SK-N-DZ (cell line): ENCODE measurements around the gene CASK.
"Not testable (repeated sequence)": the region's sequence is repeated elsewhere in the genome, so short reads cannot be mapped to it uniquely, and the experiment has no call there.

Source experiments
- DNase-seq: peaks from one replicate; pipeline ENCODE4 v3.0.0-alpha.2; 2015; ENCODE audit warnings: low spot score

CASK gene

GRCh38 chrX:41693024-41693423 is 230.3 kb downstream of the CASK start:
- DNase-seq, result no peak

- DNase-seq, result no peak
These were observed 231.1 kb downstream of the CASK start for GRCh38 chrX:41692162-41692749.

DNA sequence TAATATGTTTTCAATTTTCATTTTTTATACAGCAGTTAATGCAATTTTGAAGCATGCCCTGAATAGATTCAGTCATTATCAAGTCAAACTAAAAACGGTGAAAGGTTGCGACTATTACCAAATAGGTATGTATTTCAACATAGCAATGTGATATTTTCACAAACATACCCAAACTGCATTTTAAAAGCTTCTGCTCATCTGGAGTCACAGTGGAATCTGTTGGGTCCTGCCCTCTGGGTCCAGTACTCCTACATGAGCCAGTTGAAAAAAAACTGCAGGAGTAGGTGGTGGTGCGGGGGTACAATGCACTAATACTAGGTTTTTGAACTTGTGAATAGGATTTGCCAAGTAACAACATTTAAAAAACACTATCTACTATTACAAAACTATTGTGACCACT is 233.6 kb downstream of the CASK start:
- no peak for DNase-seq

DNA sequence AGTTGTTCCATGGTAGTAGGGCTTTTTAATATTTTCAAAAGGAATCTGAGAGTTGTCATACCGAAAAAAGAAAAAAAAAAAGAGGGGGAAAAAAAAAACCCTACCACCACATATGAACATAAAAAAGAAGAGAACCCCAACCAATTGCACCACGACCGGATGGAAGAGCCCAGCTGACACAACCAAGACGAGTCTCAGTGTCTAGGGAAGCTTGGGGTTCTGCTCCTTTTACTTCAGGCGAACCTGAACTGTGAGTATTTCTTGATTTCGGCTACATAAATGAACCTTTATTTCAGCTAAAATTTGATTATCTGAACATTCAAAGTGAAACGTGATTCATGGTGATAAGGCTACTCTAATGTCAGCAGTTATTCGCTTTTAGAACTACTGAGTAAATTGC is 234.5 kb downstream of the CASK start, which contains the start of gene GPR34:
Gene GPR34 (plus strand): TSS at position 139 of the 400 bp plus-strand sequence. CDS start 6,661 bp downstream, outside the sequence.
- no peak for DNase-seq

DNA sequence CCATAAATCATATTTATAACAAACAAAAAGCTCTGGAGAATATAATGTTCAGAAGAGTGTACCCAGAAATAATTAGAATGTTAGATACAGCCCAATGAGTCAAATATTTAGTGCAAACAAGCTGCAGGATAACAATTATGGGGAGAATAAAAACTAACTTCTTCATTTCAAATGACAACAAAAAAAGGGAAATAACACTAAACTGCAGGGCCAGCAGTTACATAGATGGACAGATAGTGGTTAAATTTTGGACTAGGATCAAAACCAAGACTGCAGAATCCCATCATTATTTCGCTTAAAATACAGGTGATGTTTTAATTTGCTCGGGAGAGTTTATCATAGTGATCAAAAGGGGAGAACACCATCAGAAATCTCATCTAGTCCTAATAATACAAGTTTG is 235.2 kb downstream of the CASK start:
- no peak for DNase-seq

- no peak for DNase-seq
These were observed 236.6 kb downstream of the CASK start for GRCh38 chrX:41686788-41687187.

- no peak for DNase-seq
These were observed 238.4 kb downstream of the CASK start for GRCh38 chrX:41684940-41685339.

DNA sequence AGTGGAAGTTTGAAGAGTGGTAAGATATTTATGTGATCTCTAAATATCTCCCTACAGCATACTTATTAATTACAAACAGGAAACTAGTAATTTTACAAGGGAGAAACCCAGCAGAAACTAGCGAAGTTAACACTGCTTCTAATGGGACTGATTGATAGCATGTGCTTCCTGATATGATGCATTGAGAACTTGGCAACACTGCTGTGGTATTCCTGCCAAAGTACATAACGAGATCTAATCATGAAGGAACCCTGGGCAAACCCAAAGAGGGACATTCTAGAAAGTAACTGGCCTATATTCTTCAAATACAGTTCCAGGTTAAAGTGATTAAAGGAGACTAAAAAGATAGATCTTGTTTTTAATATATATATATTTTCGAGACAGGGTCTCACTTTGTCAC is 239.2 kb downstream of the CASK start:
- DNase-seq, result no peak

- DNase-seq, result no peak
These were observed 245.9 kb downstream of the CASK start for GRCh38 chrX:41677183-41678060.

- not testable (repeated sequence) for DNase-seq
These were observed 247.0 kb downstream of the CASK start for GRCh38 chrX:41676361-41676760.

DNA sequence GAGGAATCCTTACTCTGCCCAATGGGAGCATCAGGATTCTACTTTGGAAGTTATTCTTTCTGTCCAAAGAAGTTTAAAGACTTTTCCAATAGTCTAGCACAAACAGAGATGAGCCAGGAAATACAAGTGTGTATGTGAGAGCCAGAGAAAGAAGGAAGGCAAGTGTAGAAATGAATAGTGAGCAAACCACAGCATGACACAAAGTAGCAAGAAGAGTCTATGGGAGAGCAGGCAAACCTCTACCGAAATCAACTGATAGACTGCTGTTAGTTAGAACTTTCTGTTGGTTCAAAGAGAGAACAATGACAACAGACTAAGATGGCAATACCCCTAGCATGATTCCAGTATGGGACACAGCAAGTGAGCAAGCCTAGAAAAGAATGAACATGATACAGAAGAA is 250.7 kb downstream of the CASK start:
- no peak for DNase-seq

- no peak for DNase-seq
These were observed 252.3 kb downstream of the CASK start for GRCh38 chrX:41671082-41671481.

DNA sequence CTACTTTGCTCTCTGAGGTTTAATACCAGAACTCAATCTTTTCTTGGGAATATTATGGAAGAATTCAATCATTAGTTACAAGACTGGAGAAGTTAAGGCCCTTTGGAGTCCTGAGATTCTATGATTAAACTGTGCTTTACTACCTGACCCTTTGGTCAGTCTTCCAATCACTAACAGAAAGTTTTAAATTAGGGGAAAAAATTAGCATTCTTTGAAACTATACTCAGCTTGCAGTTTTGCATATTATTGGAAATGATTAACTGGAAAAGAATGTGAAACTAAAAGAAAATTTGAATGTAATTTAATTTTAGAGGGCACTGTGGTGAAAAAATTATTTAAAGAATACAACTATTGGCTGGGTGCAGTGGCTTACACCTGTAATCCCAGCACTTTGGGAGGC is 253.2 kb downstream of the CASK start:
- DNase-seq, result no peak

DNA sequence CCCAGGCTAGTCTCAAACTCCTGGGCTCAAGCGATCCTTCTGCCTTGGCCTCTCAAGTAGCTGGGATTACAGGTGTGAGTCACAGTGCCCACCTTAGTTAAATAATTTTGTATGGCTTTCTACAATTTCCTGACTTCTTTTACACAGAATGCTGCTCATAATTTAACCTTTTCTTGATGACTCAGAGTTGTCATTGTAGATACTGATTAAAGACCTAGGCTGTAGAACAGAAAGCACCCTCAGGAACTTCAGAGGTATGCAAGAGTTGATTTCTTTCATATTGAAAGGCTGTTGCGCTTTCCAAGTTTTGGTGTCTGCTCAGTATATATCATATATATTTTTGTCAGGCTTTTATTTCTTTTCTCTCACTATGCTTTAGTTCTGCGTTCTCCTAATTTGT is 255.7 kb downstream of the CASK start:
- DNase-seq, result no peak

- DNase-seq, result no peak
These were observed 257.1 kb downstream of the CASK start for GRCh38 chrX:41666251-41666650.

GRCh38 chrX:41665686-41666085 is 257.7 kb downstream of the CASK start:
- no peak for DNase-seq

- no peak for DNase-seq
These were observed 258.4 kb downstream of the CASK start for GRCh38 chrX:41664908-41665307.

GRCh38 chrX:41664375-41664901 is 258.9 kb downstream of the CASK start:
- DNase-seq, result no peak

GRCh38 chrX:41661366-41662095 is 261.8 kb downstream of the CASK start:
- no peak for DNase-seq

DNA sequence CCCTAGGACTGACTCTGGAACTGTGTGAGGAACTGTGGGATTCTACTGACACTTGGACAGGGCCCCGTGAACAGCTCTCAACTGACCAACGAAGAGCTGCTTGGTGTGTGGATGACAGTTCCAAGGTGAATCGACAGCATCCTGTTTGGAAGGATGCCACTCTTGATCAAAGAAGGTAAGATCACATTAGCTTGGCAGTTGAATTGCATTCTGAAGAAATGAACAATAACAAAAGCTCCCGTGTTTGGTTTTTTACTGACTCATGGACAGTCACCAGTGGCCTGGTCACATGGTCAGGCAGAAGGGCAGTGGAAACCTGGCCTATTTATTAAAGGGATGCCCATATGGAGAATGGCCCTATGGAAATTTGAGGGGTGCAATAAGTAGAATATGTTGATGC is 267.7 kb downstream of the CASK start:
- DNase-seq, result no peak

GRCh38 chrX:41655101-41655500 is 268.3 kb downstream of the CASK start:
- no peak for DNase-seq

DNA sequence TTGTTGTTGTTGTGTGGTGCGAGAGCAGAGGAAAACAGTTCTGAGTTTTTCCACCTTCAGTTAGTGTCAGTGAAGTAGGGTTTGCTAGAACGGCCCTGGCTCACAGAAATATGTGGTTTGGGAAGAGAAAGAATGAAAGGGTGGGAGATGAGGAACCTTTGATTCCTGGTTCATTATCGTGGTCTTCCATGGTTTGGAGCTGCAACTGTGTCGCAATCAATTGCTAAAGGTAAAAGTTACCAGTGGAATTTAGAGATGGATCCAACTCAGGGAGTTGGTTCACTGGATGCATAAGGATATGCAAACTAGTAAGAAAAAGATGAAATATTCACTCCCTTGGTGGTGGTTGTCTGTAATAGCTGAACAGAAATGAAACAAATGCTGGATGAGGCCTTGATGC is 270.2 kb downstream of the CASK start:
- no peak for DNase-seq
